Measurements from ENCODE around the gene MAN1C1. TPM values are rescaled to one million over a fixed set of nuclear protein-coding genes. Genes with fewer than 3 reads are reported as not detected.
"Not testable (repeated sequence)": the region's sequence is repeated elsewhere in the genome, so short reads cannot be mapped to it uniquely, and the experiment has no call there.

Gene MAN1C1
- total RNA-seq, 2 experiments from 2014 or later, result 4.6 to 4.8 TPM

DNA sequence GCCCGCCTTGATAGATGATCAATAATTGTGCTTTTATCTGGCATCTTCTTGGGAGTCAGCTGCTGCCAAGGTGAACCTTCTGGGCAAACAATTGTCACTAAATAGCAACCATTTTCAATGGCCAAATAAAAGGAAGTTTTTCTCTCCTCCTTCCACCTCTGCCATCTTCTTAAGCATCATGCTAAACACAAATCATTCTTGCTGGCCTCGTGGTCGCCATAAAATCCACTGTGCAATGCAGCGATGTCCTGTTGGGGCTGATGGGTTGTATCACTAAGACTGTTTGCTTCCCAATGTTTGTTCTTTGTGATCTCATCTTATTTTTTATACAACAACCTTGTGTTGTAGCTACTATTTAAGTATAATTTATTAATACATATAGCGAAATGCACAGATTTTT, 8.0 kb downstream of the MAN1C1 start:
- Mint-ChIP-seq H3K27me3 (peaks cover 4% of the 10 kb centered on the region), H3K4me1 (ENCODE audit: low read depth) (peaks cover 64% of the 10 kb centered on the region), H3K4me3 (no peak overlapping the region), H3K9me3 (no peaks in the 10 kb centered on the region), H3K27ac (no peak overlapping the region), H3K36me3 (peaks cover 1% of the 10 kb centered on the region)
- POLR2A ChIA-PET, result no interaction called here
- no peak for DNase-seq
- intact Hi-C loops (cut with micrococcal nuclease), result loop anchor here (10.0 kb wide), 1 partner anchor 370 kb away; the partner anchor contains the start of gene PAFAH2
- CTCF ChIA-PET, result interaction anchor here (1.0 to 2.9 kb wide), 3 partner anchors 8 to 150 kb away, joined by 3 to 11 read pairs (median 5); no protein-coding TSS in a partner anchor

DNA sequence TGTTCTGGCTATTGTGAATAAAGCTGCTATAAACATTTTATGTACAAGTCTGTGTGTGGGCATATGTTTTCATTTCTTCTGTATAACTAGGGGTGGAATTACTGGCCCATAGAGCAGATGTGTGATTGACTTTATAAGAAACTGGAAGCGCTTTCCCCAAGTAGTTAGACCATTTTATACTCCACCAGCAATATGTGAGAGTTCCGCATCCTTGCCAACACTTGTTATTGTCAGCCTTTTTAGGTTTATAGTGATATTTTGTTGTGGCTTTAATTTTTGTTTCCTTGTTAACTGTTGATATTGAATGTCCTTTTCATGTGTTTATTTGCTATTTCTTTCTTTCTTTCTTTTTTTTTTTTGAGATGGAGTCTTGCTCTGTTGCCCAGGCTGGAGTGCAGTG, 9.4 kb downstream of the MAN1C1 start:
- H3K4me1 Mint-ChIP-seq (ENCODE audit: low read depth), result peaks cover 63% of the 10 kb centered on the region
- H3K36me3 Mint-ChIP-seq, result peaks cover 1% of the 10 kb centered on the region
- POLR2A ChIA-PET, result no interaction called here
- intact Hi-C loops (cut with micrococcal nuclease), result loop anchor here (10.0 kb wide), 1 partner anchor 369 kb away; the partner anchor contains the start of gene PAFAH2
- no peak overlapping the region for H3K4me3 Mint-ChIP-seq
- no peak overlapping the region for H3K27ac Mint-ChIP-seq
- DNase-seq, result no peak
- no peaks in the 10 kb centered on the region for H3K9me3 Mint-ChIP-seq
- CTCF ChIA-PET, result no interaction called here
- peaks cover 3% of the 10 kb centered on the region for H3K27me3 Mint-ChIP-seq

DNA sequence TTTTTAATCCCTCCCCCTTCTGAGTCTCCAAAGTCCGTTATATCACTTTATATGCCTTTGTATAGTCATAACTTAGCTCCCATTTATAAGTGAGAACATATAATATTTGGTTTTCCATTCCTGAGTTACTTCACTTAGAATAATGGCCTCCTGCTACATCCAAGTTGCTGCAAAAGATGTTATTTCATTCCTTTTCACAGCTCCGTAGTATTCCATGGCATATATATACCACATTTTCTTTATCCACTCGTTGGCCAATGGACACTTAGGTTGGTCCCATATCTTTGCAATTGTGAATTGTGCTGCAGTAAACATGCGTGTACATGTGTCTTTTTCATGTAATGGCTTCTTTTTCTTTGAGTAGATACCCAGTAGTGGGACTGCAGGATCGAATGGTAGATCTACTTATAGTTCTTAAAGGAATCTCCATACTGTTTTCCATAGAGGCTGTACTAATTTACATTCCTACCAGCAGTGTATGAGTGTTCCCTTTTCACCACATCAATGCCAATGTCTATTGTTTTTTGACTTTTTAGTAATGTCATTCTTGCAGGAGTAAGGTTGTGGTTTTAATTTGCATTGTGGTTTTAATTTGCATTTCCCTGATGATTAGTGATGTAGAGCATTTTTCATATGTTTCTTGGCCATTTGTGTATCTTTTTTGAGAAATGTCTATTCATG, 12.3 kb downstream of the MAN1C1 start:
- no peaks in the 10 kb centered on the region for H3K27me3 Mint-ChIP-seq
- peak overlapping the region; percentile 30 for H3K4me3 Mint-ChIP-seq
- ChIA-PET POLR2A (no interaction called here), CTCF (interaction anchor here (0.8 to 1.6 kb wide), 2 partner anchors 9 to 56 kb away, joined by 3 to 6 read pairs; no protein-coding TSS in a partner anchor)
- no peaks in the 10 kb centered on the region for H3K9me3 Mint-ChIP-seq
- H3K36me3 Mint-ChIP-seq, result peaks cover 1% of the 10 kb centered on the region
- no peak for DNase-seq
- H3K4me1 Mint-ChIP-seq (ENCODE audit: low read depth), result peaks cover 61% of the 10 kb centered on the region
- H3K27ac Mint-ChIP-seq, result no peak overlapping the region
- intact Hi-C loops (cut with micrococcal nuclease), result loop anchor here (1.0 to 10.0 kb wide), 2 partner anchors 9 to 366 kb away; partner anchors contain the start of gene PAFAH2

DNA sequence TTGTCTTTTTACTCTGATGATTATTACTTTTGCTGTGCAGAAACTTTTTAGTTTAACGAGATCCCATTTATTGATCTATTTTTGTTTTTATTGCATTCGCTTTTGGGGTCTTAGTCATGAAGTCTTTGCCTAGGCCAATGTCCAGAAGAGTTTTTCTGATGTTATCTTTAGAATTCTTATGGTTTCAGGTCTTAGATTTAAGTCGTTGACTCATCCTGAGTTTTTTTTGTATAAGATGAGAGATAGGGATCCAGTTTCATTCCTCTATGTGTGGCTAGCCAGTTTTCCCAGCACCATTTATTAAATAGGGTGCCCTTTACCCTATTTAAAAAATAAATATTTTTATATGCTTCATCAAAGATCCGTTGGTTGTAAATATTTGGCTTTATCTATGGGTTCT, 13.2 kb downstream of the MAN1C1 start:
- DNase-seq, result no peak
- ChIA-PET CTCF (no interaction called here), POLR2A (no interaction called here)
- Mint-ChIP-seq H3K27ac (no peak overlapping the region), H3K9me3 (no peaks in the 10 kb centered on the region), H3K4me1 (ENCODE audit: low read depth) (peaks cover 56% of the 10 kb centered on the region), H3K36me3 (peaks cover 1% of the 10 kb centered on the region), H3K27me3 (no peaks in the 10 kb centered on the region), H3K4me3 (peak overlapping the region; percentile 45)
- intact Hi-C loops (cut with micrococcal nuclease), result loop anchor here (1.0 to 10.0 kb wide), 2 partner anchors 10 to 365 kb away; partner anchors contain the start of gene PAFAH2

DNA sequence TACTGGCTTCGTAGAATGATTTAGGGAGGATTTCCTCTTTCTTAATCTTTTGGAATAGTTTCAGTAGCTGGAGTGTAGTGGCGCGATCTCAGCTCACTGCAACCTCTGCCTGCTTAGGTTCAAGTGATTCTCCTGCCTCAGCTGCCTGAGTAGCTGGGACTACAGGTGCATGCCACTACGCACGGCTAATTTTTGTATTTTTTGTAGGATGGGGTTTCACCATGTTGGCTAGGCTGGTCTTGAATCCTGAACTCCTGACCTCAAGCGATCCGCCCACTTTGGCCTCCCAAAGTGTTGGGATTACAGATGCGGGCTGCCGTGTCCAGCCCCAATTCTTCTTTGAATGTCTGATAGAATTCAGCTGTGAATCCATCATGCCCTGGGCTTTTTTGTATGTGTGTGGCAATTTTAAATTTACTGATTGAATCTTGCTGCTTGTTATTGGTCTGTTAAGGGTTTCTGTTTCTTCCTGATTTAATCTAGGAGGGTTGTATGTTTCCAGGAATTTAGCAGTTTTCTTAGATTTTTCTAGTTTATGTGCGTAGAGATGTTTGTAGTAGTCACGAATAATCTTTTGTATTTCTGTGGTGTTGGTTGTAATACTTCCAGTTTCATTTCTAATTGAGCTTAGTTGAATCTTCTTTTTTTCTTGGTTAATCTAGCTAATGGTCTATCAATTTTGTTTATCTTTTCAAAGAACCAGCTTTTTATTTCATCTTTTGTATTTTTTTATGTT, 15.3 kb downstream of the MAN1C1 start:
- Mint-ChIP-seq H3K36me3 (peaks cover 11% of the 10 kb centered on the region), H3K4me1 (ENCODE audit: low read depth) (peaks cover 59% of the 10 kb centered on the region), H3K27me3 (no peaks in the 10 kb centered on the region)

DNA sequence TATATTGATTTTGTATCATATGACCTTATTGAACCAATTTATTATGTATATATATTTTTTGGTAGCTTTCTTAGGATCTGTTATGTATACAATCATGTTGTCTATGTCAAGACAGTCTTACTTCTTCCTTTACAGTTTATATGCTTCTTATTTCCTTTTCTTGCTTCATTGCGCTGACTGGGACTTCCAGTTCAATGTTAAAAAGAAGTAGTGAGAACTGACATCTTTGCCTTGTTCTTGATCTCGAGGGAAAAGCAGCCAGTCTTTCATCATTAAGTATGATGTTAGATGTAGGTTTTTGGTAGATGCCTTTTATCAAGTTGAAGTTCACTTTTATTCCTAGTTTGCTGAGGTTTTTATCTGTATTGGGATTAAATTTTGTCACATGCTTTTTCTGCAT, 17.5 kb downstream of the MAN1C1 start:
- DNase-seq, result no peak
- intact Hi-C loops (cut with micrococcal nuclease), result no loop called here
- ChIA-PET CTCF (interaction anchor here (1.5 kb wide), 1 partner anchor 15 kb away, joined by 5 read pairs; no protein-coding TSS in a partner anchor), POLR2A (no interaction called here)
- no peak overlapping the region for H3K4me3 Mint-ChIP-seq
- peaks cover 18% of the 10 kb centered on the region for H3K36me3 Mint-ChIP-seq
- H3K9me3 Mint-ChIP-seq, result peaks cover 13% of the 10 kb centered on the region
- peaks cover 60% of the 10 kb centered on the region for H3K4me1 Mint-ChIP-seq (ENCODE audit: low read depth)
- H3K27ac Mint-ChIP-seq, result peak overlapping the region; percentile 55
- H3K27me3 Mint-ChIP-seq, result no peaks in the 10 kb centered on the region

More for the DNA sequence above, 15.3 kb downstream of the MAN1C1 start:
- POLR2A ChIA-PET, result interaction anchor here (1.1 to 1.7 kb wide), 4 partner anchors 11 to 44 kb away, joined by 3 to 8 read pairs (median 4); no protein-coding TSS in a partner anchor
- DNase-seq, result no peak
- CTCF ChIA-PET, result interaction anchor here (1.1 to 1.8 kb wide), 6 partner anchors 9 to 45 kb away, joined by 3 to 26 read pairs (median 8); no protein-coding TSS in a partner anchor
- H3K27ac Mint-ChIP-seq, result peak overlapping the region; percentile 85
- intact Hi-C loops (cut with micrococcal nuclease), result loop anchor here (1.0 kb wide), 1 partner anchor 10 kb away; no protein-coding TSS in a partner anchor
- H3K9me3 Mint-ChIP-seq, result peaks cover 9% of the 10 kb centered on the region
- peak overlapping the region; percentile 81 for H3K4me3 Mint-ChIP-seq

DNA sequence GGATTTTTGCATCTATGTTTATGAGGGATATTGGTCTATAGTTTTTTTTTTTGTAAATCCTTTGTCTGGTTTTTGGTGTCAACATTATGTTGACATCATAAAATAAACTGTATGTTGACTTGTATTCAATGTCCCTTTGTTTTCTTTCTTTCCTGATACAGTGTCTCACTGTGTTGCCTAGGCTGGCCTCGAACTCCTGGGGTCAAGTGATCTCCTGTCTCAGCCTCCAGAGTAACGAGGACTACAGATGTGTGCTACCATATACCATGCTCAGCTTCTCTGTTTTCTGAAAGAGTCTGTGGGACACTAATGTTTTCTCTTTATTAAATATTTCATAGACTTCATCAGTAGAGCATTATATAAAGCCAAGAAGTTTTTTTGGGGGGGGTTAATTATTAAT, 18.3 kb downstream of the MAN1C1 start:
- Mint-ChIP-seq H3K27me3 (no peaks in the 10 kb centered on the region), H3K36me3 (peaks cover 20% of the 10 kb centered on the region), H3K4me1 (ENCODE audit: low read depth) (peaks cover 60% of the 10 kb centered on the region), H3K9me3 (peaks cover 17% of the 10 kb centered on the region), H3K27ac (no peak overlapping the region), H3K4me3 (no peak overlapping the region)
- ChIA-PET CTCF (interaction anchor here (0.6 to 1.5 kb wide), 2 partner anchors 16 to 280 kb away, joined by 3 to 5 read pairs; no protein-coding TSS in a partner anchor), POLR2A (no interaction called here)
- intact Hi-C loops (cut with micrococcal nuclease), result no loop called here
- DNase-seq, result no peak

DNA sequence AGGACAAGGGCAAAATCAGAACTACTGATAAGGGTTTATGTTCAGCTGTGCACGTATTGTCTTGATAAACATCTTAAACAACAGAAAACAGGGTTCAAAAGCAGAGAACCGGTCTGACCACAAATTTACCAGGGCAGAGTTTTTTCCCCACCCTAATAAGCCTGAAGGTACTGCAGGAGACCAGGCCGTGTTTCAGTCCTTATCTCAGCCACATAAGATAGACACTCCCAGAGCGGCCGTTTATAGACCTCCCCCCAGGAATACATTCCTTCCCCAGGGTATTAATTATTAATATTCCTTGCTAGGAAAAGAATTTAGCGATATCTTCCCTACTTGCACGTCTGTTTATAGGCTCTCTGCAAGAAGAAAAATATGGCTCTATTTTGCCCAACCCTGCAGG, 19.6 kb downstream of the MAN1C1 start:
- H3K4me3 Mint-ChIP-seq; POLR2A ChIA-PET; H3K27me3 Mint-ChIP-seq; H3K27ac Mint-ChIP-seq; DNase-seq; intact Hi-C loops (cut with micrococcal nuclease): not testable (repeated sequence)
- H3K4me1 Mint-ChIP-seq (ENCODE audit: low read depth), result peaks cover 59% of the 10 kb centered on the region
- H3K9me3 Mint-ChIP-seq, result peaks cover 17% of the 10 kb centered on the region
- CTCF ChIA-PET, result interaction anchor here (2.2 kb wide), 1 partner anchor 16 kb away, joined by 9 read pairs; no protein-coding TSS in a partner anchor
- H3K36me3 Mint-ChIP-seq, result peaks cover 20% of the 10 kb centered on the region

DNA sequence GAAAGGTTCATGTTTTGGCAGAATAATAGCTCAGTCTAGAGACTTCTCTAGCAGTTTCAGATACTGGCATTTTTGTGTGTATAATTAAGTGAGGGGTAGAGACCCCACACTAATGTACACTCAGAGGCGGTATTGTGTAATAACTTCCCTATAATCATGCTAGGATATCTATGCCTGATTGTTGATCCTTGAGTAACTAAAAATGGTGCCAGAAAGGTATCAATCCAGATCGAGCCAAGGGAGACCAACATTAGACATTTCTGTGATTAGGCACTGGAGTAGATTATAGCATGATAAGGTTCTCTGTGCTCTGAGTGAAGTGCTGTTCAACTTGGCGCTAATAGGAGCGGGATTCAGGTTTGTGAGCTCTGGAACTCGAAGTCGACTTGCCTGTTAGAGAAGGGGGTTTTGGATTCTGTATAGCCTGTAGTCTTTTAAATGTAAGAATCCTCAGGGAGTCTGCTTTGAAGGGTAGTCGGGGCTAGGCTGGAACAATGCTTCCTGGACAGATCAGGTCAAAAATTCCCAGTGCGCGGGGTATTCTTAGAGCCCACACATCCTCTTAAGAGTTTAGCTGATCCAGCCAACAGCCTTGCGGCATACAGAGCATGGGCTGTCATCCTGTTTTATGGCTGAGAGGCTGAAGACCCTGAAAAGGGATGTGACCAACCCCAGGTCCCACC, 24.2 kb downstream of the MAN1C1 start:
- Mint-ChIP-seq H3K4me3 (no peak overlapping the region), H3K9me3 (peaks cover 16% of the 10 kb centered on the region), H3K36me3 (peaks cover 19% of the 10 kb centered on the region), H3K27ac (no peak overlapping the region), H3K4me1 (ENCODE audit: low read depth) (peaks cover 60% of the 10 kb centered on the region), H3K27me3 (peaks cover 3% of the 10 kb centered on the region)
- DNase-seq, result no peak
- intact Hi-C loops (cut with micrococcal nuclease), result no loop called here
- ChIA-PET POLR2A (interaction anchor here (2.1 kb wide), 1 partner anchor 22 kb away, joined by 5 read pairs; no protein-coding TSS in a partner anchor), CTCF (interaction anchor here (2.7 kb wide), 1 partner anchor 21 kb away, joined by 27 read pairs; no protein-coding TSS in a partner anchor)

DNA sequence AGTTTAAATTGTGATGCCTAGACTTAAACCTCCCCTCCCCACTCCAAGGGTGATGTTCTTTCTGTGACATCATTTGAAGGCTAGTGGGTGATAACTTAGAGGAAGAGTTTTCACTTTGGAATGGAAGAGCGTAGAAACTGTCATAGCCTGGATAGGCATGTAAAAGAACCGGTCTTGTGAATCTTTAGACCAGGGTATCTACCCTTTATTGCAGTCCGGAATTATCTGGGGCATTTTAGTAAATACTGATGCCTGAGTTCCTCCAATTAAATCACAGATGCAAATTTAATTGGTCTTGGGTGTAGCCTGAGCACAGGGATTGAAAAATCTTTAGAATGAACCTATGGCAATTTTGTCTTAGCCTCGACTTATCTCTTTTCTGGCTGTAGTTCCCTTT, 24.7 kb downstream of the MAN1C1 start:
- H3K4me1 Mint-ChIP-seq (ENCODE audit: low read depth), result peaks cover 60% of the 10 kb centered on the region
- H3K27ac Mint-ChIP-seq, result no peak overlapping the region
- peaks cover 10% of the 10 kb centered on the region for H3K9me3 Mint-ChIP-seq
- DNase-seq, result no peak
- ChIA-PET CTCF (interaction anchor here (0.9 to 2.7 kb wide), 7 partner anchors 10 to 52 kb away, joined by 3 to 27 read pairs (median 5); no protein-coding TSS in a partner anchor), POLR2A (interaction anchor here (1.3 to 2.1 kb wide), 3 partner anchors 18 to 35 kb away, joined by 5 to 7 read pairs (median 6); no protein-coding TSS in a partner anchor)
- no peak overlapping the region for H3K4me3 Mint-ChIP-seq
- peaks cover 3% of the 10 kb centered on the region for H3K27me3 Mint-ChIP-seq
- intact Hi-C loops (cut with micrococcal nuclease), result no loop called here
- peaks cover 14% of the 10 kb centered on the region for H3K36me3 Mint-ChIP-seq

DNA sequence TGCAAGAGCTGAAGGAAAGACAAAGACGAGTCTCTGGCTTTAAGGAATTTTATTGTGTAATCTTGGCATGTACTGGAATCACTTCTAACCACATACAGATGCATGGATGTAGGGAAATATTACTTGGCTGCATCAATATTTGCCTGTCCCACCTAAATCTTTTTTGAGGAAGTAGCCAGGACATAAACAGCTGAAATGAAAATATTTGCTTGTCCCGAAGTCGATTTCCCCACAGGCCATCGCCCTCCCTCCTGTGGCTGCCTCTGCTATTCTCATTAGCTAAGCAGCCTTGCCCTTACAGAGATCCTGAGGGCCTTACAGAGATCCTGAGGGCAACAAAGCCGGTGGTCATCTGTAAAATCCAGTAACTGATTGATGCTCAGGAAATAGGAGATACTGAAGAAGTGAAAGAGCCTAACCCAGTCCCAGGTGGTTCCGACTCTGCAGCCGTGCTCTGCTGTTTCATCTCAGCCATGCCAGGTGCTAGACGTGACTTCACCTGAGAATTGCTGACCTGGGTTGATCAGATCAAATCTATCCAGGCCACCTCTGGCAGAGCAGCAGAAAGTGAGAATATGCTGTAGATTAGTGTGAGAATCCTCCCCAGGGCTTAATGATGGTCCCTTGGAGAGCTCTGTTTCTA, 25.5 kb downstream of the MAN1C1 start:
- ChIA-PET CTCF (interaction anchor here (0.9 to 2.7 kb wide), 9 partner anchors 10 to 157 kb away, joined by 3 to 27 read pairs (median 5); no protein-coding TSS in a partner anchor), POLR2A (interaction anchor here (1.2 to 2.1 kb wide), 4 partner anchors 10 to 34 kb away, joined by 5 to 8 read pairs (median 6); no protein-coding TSS in a partner anchor)
- peak overlapping the region; percentile 65 for H3K27ac Mint-ChIP-seq
- DNase-seq, result peak; percentile 46
- intact Hi-C loops (cut with micrococcal nuclease), result loop anchor here (1.0 kb wide), 3 partner anchors 10 to 34 kb away; no protein-coding TSS in a partner anchor
- peaks cover 63% of the 10 kb centered on the region for H3K4me1 Mint-ChIP-seq (ENCODE audit: low read depth)
- peak overlapping the region; percentile 45 for H3K4me3 Mint-ChIP-seq
- peaks cover 8% of the 10 kb centered on the region for H3K9me3 Mint-ChIP-seq
- peaks cover 12% of the 10 kb centered on the region for H3K36me3 Mint-ChIP-seq
- peaks cover 3% of the 10 kb centered on the region for H3K27me3 Mint-ChIP-seq

All from activated CD4-positive, alpha-beta memory T cell treated with anti-CD3 and anti-CD28 coated beads for 36 hours (primary cell).